AG04450 (cell line): Measurements from ENCODE around the gene TIMM50. TPM values are rescaled to one million over a fixed set of nuclear protein-coding genes. Genes with fewer than 3 reads are reported as not detected.

Source experiments
- CTCF ChIA-PET: fragments of 300-600, 350-600 bp; formaldehyde crosslinking; extraction: SDS; loops from one replicate; lab custom pipeline; 2022; ENCODE audit warnings: antibody characterized with exemption, inconsistent platforms; lab: Charles Lee
- POLR2A ChIA-PET: fragments of 350-600 bp; formaldehyde crosslinking; extraction: SDS; loops from one replicate; lab custom pipeline; 2021; ENCODE audit warnings: antibody characterized with exemption, inconsistent platforms; lab: Yijun Ruan, JAX
- DNase-seq: peaks from one replicate; pipeline ENCODE4 v3.0.0-alpha.2; 2011; ENCODE audit warnings: low read depth, low spot score
- H3K27ac ChIP-seq: one replicate; pipeline ENCODE4 v1.5.1; 2012; ENCODE audit warnings: low read depth, low read length, control low read depth
- H3K27me3 ChIP-seq: one replicate; pipeline ENCODE4 v1.6.0; 2012; ENCODE audit warnings: low read length; ENCODE audit not compliant: control insufficient read depth, insufficient read depth
- H3K4me3 ChIP-seq: 2 replicates; pipeline ENCODE4 v1.5.1; 2011; ENCODE audit warnings: mild to moderate bottlenecking, low read depth, low read length, control low read depth
- H3K9me3 ChIP-seq: 2 replicates; pipeline ENCODE4 v1.5.1; 2012; ENCODE audit warnings: low read length; ENCODE audit not compliant: control insufficient read depth, insufficient read depth
- CTCF ChIP-seq: IDR thresholded peaks from 2 replicates; pipeline ENCODE4 v1.5.1; 2011; ENCODE audit warnings: low read depth, low read length, control low read depth, inconsistent platforms
- polyA plus RNA-seq: library from polyadenylated mRNA; depleted of rRNA; stranded (reverse); fragments of >200 nt; gene quantifications from 2 replicates; pipeline ENCODE4 v1.2.3, GENCODE V29; 2011

Gene TIMM50
- polyA plus RNA-seq, 1 experiment = 58.9 TPM

GRCh38 chr19:39463403-39463802, 17.2 kb upstream of the TIMM50 start:
- no peaks in the 10 kb centered on the region; the same call in 1 of the 2 replicates for H3K9me3 ChIP-seq
- DNase-seq = no peak
- H3K4me3 ChIP-seq = no peak overlapping the region
- no peak for TF ChIP-seq CTCF
- POLR2A ChIA-PET = interaction anchor here (0.6 kb wide), 1 partner anchor 17 kb away, joined by 7 read pairs; the partner anchor contains the start of gene TIMM50
- no peaks in the 10 kb centered on the region for H3K27me3 ChIP-seq
- CTCF ChIA-PET = interaction anchor here (0.6 to 2.3 kb wide), 2 partner anchors 11 to 22 kb away, joined by 4 to 14 read pairs; no protein-coding TSS in a partner anchor
- H3K27ac ChIP-seq = no peak overlapping the region

- TF ChIP-seq CTCF = no peak
- Histone ChIP-seq H3K27ac (no peak overlapping the region), H3K27me3 (no peaks in the 10 kb centered on the region), H3K4me3 (no peak overlapping the region), H3K9me3 (no peaks in the 10 kb centered on the region; the same call in 1 of the 2 replicates)
- DNase-seq = no peak
- POLR2A ChIA-PET = no interaction called here
- CTCF ChIA-PET = interaction anchor here (0.5 kb wide), 2 partner anchors 9 to 530 kb away, joined by 3 to 4 read pairs; no protein-coding TSS in a partner anchor
Observed at GRCh38 chr19:39465956-39466747, 14.5 kb upstream of the TIMM50 start.

- Histone ChIP-seq H3K4me3 (no peak overlapping the region), H3K9me3 (no peaks in the 10 kb centered on the region; the same call in 1 of the 2 replicates), H3K27ac (no peak overlapping the region), H3K27me3 (no peaks in the 10 kb centered on the region)
- DNase-seq = no peak
- no peak for TF ChIP-seq CTCF
- CTCF ChIA-PET = no interaction called here
- POLR2A ChIA-PET = no interaction called here
Observed at GRCh38 chr19:39467941-39468340, 12.7 kb upstream of the TIMM50 start.

- DNase-seq = no peak
- Histone ChIP-seq H3K27me3 (no peaks in the 10 kb centered on the region), H3K27ac (no peak overlapping the region), H3K4me3 (no peak overlapping the region), H3K9me3 (no peaks in the 10 kb centered on the region; the same call in 1 of the 2 replicates)
- TF ChIP-seq CTCF = no peak
- ChIA-PET POLR2A (no interaction called here), CTCF (no interaction called here)
Observed at GRCh38 chr19:39469036-39469435, 11.6 kb upstream of the TIMM50 start.

- no peak for TF ChIP-seq CTCF
- POLR2A ChIA-PET = no interaction called here
- no peaks in the 10 kb centered on the region; the same call in 1 of the 2 replicates for H3K9me3 ChIP-seq
- no peak for DNase-seq
- no peak overlapping the region for H3K4me3 ChIP-seq
- CTCF ChIA-PET = no interaction called here
- no peak overlapping the region for H3K27ac ChIP-seq
- no peaks in the 10 kb centered on the region for H3K27me3 ChIP-seq
Observed at GRCh38 chr19:39469567-39469966, 11.1 kb upstream of the TIMM50 start.
